ENCODE measurements around the gene ANKS3. TPM values are rescaled to one million over a fixed set of nuclear protein-coding genes. Genes with fewer than 3 reads are reported as not detected.

ANKS3 gene
- total and polyA plus RNA-seq, 2 experiments from 2014 or later, result 22.5 to 24.9 TPM

- Histone ChIP-seq H3F3A (replicated peaks; ENCODE audit: low read depth) (peaks cover 5% of the 10 kb centered on the region), H4K20me1 (replicated peaks; ENCODE audit: insufficient read depth) (no peaks in the 10 kb centered on the region; the same call in 1 of the 2 replicates), H2AFZ (no peak overlapping the region), H3K4me2 (no peak overlapping the region), H3K36me3 (ENCODE audit: insufficient read depth) (peaks cover 9% of the 10 kb centered on the region; the same call in 1 of the 2 replicates), H3K4me1 (ENCODE audit: insufficient read depth) (no peaks in the 10 kb centered on the region; the same call in 1 of the 2 replicates), H3K4me3 (no peak overlapping the region), H3K9me2 (ENCODE audit: insufficient read depth) (no peaks in the 10 kb centered on the region), H3K27ac (ENCODE audit: low read depth) (no peak overlapping the region), H3K27me3 (ENCODE audit: insufficient read depth) (no peaks in the 10 kb centered on the region), H3K79me2 (replicated peaks; ENCODE audit: insufficient read depth) (no peaks in the 10 kb centered on the region)
- H3K27me3 Mint-ChIP-seq (ENCODE audit: insufficient read depth, low read depth, poor library complexity), result peaks cover 9% of the 10 kb centered on the region
- no peak overlapping the region for H3K4me3 Mint-ChIP-seq
- no peak overlapping the region; the same call in 1 of the 2 replicates for H3K27ac Mint-ChIP-seq
- DNase-seq (ENCODE audit: low spot score) (no peak), ATAC-seq (no peak)
- H3K9me3 Mint-ChIP-seq, result no peaks in the 10 kb centered on the region; the same call in 2 of the 3 replicates
- H3K4me1 Mint-ChIP-seq, result peaks cover 6% of the 10 kb centered on the region; the same call in 1 of the 3 replicates
- no peak for TF ChIP-seq ZNF331 (CRISPR knock-in tag; IDR thresholded peaks at IDR 0.05; ENCODE audit: low read depth)
- TF ChIP-seq EZH2phosphoT487 (IDR thresholded peaks at IDR 0.05; ENCODE audit: unreplicated experiment), result no peak
- TF ChIP-seq CREB1 (CRISPR knock-in tag; IDR thresholded peaks at IDR 0.05; ENCODE audit: low read depth), result no peak
- TF ChIP-seq ZNF114 (CRISPR knock-in tag; IDR thresholded peaks at IDR 0.05), result no peak
- no peak for TF ChIP-seq ETS1 (IDR thresholded peaks at IDR 0.05)
- no peak for TF ChIP-seq STAT1 (IDR thresholded peaks at IDR 0.05; ENCODE audit: unreplicated experiment)
- no peak for TF ChIP-seq CTCF (conservative IDR thresholded peaks at IDR 0.05; ENCODE audit: low read depth in 2 of 2)
- TF ChIP-seq ZNF462 (CRISPR knock-in tag; IDR thresholded peaks at IDR 0.05), result no peak
- TF ChIP-seq REST (IDR thresholded peaks at IDR 0.05; ENCODE audit: unreplicated experiment), result no peak
- TF ChIP-seq EZH2 (IDR thresholded peaks at IDR 0.05; ENCODE audit: low read depth, unreplicated experiment), result no peak
- no peak for TF ChIP-seq JUNB (IDR thresholded peaks at IDR 0.05; ENCODE audit: unreplicated experiment)
- TF ChIP-seq POLR2AphosphoS5 (IDR thresholded peaks at IDR 0.05; ENCODE audit: low read depth), result no peak
- no peak for TF ChIP-seq NANOG (IDR thresholded peaks at IDR 0.05; ENCODE audit: borderline replicate concordance)
- peaks cover 41% of the 10 kb centered on the region for H3K36me3 Mint-ChIP-seq (ENCODE audit: low read depth)
Observed at GRCh38 chr16:4696905-4697847, 36.9 kb downstream of the ANKS3 start.
